Measurements from ENCODE around the gene BCAT1.

Gene BCAT1

GRCh38 chr12:24808651-24809050 is 140.2 kb downstream of the BCAT1 start:
- DNase-seq (ENCODE audit: low read depth), result no peak
- no peak overlapping the region for H3K4me3 ChIP-seq (ENCODE audit: control insufficient read depth, low read depth, low read length)
- no peak for TF ChIP-seq CTCF (conservative IDR thresholded peaks at IDR 0.05; ENCODE audit: control insufficient read depth, insufficient read depth, low read depth, low read length)

GRCh38 chr12:24806386-24806785 is 142.5 kb downstream of the BCAT1 start:
- no peak for TF ChIP-seq CTCF (conservative IDR thresholded peaks at IDR 0.05; ENCODE audit: control insufficient read depth, insufficient read depth, low read depth, low read length)
- DNase-seq (ENCODE audit: low read depth), result no peak
- no peak overlapping the region for H3K4me3 ChIP-seq (ENCODE audit: control insufficient read depth, low read depth, low read length)

GRCh38 chr12:24803430-24804245 is 145.3 kb downstream of the BCAT1 start:
- no peak overlapping the region for H3K4me3 ChIP-seq (ENCODE audit: control insufficient read depth, low read depth, low read length)
- no peak for TF ChIP-seq CTCF (conservative IDR thresholded peaks at IDR 0.05; ENCODE audit: control insufficient read depth, insufficient read depth, low read depth, low read length)
- no peak for DNase-seq (ENCODE audit: low read depth)

- TF ChIP-seq CTCF (conservative IDR thresholded peaks at IDR 0.05; ENCODE audit: control insufficient read depth, insufficient read depth, low read depth, low read length), result no peak
- no peak for DNase-seq (ENCODE audit: low read depth)
- H3K4me3 ChIP-seq (ENCODE audit: control insufficient read depth, low read depth, low read length), result no peak overlapping the region
Observed at GRCh38 chr12:24798335-24798734, 150.6 kb downstream of the BCAT1 start.

- H3K4me3 ChIP-seq (ENCODE audit: control insufficient read depth, low read depth, low read length), result no peak overlapping the region
- no peak for TF ChIP-seq CTCF (conservative IDR thresholded peaks at IDR 0.05; ENCODE audit: control insufficient read depth, insufficient read depth, low read depth, low read length)
- no peak for DNase-seq (ENCODE audit: low read depth)
Observed at GRCh38 chr12:24797901-24798300, 151.0 kb downstream of the BCAT1 start.

- DNase-seq (ENCODE audit: low read depth), result no peak
- no peak for TF ChIP-seq CTCF (conservative IDR thresholded peaks at IDR 0.05; ENCODE audit: control insufficient read depth, insufficient read depth, low read depth, low read length)
- H3K4me3 ChIP-seq (ENCODE audit: control insufficient read depth, low read depth, low read length), result no peak overlapping the region
Observed at GRCh38 chr12:24796876-24797275, 152.0 kb downstream of the BCAT1 start.
